Activated gamma-delta T cell (primary cell): ENCODE data around the gene GPRC5C.

ENCODE experiments used
- DNase-seq: peaks from one replicate; lab custom pipeline; 2025; lab: John Stamatoyannopoulos, UW

Gene GPRC5C

DNA sequence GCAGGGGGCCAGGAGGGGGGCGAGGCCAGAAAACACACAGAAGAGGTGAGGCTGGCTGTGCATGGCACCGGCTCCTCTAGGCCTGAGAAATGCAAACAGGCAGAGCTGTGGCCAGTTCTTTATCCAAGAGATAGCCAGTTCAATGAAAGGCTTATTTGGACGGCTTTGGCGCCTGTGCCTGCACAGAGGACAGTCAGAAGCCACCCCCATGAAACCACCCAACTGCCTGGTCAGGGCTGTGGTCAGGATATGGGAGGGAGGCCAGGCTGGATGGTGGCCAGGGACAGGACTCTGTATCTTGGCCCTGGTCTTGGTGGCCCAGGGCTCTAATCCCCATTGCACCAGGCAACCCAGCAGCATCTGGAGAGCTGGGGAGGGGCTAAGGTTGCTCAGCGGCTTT is 24.5 kb upstream of the GPRC5C start:
- no peak for DNase-seq

DNA sequence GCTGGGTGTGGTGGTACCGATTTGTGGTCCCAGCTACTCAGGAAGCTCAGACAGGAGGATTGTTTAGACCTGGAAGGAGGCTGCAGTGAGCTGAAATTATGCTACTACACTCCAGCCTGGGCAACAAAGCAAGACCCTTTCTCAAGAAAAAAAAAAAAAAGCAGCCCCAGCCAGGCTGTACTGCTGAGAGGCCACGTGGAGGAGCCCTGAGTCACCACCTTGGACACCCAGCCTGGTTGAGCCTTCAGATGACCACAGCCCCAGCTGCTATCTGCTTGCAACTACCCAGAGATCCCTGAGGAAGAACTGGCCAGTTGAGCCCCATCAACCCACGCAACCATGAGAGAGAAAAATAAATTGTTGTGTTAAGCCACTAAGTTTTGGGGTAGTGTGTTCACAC is 23.6 kb upstream of the GPRC5C start:
- DNase-seq = no peak

DNA sequence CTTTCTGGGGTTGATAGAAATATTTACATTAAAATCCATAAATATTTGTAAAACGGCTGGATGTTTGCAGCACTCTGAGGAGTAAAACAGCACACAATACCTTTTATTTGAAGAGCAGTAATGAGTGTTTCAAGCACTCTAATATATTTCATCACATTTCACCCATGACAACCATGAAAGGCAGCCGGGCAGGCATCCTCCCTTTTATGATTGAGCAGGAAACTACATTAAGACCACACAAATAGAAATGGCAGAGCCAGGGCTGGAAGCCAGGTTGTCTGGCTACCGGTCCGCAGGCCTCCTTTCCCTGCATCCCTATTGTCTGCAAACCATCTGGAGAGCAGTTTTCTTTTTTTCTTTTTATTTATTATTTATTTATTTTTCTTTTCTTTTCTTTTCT is 23.1 kb upstream of the GPRC5C start:
- DNase-seq = no peak

DNA sequence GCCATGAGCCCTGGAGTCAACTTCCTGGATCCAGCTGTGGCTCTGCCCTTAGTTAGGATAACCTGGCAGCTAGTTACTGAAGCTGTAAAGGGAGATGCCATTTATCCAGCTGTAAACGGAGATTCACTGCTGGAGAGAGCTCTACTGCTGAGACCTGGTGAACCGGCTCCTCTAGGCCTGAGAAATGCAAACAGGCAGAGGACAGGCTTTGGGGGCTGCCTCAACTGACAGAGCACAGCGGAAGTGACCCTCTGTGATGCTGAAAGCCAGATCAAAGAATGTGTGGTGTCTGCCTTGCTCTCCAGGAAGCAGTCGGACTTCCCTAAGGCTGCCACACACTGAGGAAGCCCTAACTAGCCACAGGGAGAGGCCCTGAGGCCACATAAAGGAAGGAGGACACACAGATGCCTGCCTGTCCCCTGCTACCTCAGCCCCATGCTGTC is 21.9 kb upstream of the GPRC5C start:
- DNase-seq = no peak

DNA sequence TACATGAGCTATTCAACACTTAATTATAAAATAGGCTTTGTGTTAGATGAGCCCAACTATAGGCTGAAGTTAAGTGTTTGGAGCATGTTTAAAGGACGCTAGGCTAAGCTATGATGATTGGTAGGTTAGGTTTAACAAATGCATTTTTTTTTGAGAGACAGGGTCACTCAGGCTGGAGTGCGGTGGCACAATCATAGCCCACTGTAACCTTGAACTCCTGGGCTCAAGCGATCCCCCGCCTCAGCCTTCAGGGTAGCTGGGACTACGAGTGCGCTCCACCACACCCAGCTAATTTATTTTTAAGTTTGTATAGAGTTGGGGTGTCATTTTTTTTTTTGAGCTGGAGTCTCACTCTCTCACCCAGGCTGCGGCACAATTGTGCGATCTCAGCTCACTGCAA is 19.3 kb upstream of the GPRC5C start:
- DNase-seq = no peak

DNA sequence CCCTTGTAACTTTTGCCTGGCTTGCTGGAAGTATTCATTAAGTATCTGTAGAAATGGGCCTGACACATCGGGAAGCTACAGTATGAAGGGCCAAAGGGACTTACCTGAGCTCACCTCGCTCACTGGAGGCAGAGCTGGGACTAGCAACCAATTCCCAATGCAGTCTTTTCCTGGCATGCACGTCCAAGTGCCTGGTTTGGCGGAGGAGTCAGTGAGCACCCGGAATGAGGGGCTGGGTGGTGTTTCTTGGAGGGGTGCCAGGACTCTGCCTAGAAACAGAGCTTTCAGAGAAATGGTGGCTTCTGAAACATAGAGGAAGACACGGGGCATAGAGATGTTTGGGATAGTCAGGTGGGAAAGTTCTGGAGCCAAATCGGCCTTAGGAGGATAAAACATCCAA is 18.4 kb upstream of the GPRC5C start:
- no peak for DNase-seq

DNA sequence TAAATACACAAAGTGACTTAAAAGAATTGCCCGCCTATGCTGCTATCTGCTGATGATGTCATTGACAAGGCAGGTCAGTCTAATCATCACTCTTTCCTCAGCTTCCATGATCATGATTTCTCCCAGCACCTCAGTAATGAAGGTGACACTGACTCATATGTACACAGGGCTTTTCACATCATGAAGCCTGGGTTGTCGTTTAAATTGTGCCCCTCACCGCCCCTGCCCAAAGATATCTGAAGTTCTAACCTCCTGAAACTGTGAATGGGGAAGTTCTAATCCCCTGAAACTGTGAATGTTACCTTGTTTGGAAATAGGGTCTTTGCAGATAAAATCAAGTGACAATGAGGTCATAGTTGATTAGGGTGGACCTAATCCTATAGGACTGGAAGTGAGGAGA is 17.4 kb upstream of the GPRC5C start:
- no peak for DNase-seq

DNA sequence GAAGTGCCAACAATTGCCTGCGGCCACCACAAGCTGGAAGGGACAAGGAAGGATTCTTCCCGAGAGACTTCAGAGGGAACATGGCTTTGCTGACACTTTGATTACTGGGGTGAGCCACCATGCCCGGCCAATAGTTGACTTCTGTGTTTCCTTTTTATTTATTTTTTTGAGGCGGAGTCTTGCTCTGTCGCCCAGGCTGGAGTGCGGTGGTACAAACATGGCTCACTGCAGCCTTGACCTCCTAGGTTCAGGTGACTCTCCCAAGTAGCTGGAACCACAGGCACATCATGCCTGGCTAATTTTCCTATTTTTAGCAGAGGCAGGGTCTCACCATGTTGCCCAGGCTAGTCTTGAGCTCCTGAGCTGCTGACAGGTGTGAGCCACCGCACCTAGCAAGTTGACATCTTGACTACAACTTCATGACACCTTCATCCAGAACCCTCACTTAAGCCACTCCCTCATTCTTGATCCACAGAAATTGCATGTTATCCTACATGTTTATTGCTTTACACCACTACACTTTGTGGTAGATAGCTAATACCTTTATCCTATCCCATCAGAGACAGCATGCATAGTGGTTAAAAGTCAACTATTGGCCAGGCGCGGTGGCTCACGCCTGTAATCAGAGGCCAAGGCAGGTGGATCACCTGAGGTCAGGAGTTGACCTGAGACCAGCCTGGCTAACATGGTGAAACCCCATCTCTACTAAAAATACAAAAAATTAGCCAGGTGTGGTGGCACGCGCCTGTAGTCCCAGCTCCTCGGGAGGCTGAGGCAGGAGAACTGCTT is 16.1 kb upstream of the GPRC5C start:
- DNase-seq = no peak

DNA sequence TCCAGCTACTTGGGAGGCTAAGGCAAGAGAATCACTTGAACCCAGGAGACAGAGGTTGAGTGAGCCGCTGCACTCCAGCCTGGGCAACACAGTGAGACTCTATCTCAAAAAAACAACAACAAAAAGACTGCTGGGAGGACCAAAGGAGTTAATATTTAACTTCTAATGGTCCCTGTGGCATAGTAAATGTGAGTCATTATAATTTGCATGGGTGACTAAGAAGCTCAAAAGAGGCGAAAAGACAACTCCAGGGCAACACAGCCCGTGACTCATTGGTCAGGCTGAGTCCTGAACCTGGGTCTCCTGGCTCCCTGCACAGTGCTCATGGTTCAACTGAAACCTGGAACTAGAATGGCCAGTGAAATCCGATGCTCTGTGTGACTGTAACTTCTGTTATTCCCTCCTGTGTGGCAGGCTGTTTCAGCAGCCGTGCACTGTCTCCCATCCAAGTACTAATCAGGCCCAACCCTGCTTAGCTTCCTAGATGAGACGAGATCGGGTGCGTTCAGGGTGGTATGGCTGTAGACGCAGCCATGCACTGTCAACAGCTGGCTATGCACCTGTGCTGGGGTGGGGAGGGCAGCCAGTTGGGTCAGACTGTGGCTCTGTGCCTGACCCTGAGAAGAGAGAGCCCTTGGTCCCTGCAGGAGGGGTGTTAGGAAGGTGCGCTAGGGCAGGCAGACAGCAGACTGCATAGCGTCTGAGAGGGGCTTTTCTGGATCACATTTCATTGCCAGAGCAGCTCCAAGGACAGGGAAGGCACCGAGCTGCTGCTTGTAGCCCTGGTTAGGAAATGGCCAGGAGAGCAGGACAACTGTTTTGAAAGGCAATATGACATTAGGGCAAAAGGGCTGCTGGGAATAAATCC is 14.5 kb upstream of the GPRC5C start:
- no peak for DNase-seq

DNA sequence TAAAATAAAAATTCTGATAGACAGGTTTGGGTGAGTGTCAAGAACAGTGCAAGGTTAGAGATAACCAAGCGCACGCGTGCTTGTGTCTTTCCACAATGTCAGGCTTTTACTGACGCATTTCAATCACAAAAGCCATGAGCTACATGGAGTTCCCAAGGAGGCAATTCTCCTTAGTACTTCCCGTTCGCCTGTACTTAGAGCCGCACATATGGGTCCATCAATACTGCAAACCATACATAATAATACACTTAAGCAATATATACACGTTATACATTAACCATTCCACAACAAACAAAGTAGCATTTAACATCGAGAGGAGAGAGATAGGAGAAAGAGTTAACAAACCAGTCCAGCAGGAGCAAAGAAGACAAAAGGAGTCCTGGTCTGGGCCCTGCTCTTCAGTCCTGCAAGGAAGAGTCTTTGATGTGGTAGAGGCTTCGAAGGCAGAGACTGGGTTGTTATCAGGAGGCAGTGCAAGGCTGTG is 11.9 kb upstream of the GPRC5C start:
- no peak for DNase-seq

DNA sequence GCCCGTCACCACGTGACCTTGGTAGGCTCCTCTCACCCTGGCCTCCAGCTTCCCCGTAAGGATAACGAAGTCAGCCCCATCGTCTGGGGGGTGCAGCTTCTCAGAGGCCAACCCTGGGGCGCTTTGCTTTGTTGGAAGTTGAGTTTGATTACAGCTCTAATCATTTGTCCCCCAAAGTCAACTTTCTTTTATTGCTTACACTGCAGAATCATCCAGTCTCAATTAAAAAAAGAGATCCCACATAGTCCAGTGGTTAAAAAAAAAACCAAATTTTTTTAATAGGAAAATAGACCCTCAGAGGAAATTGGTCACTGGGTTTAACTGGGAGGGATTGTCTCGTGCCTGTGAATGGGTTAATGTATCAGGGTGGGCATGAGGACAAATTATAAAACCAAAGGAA is 7.8 kb upstream of the GPRC5C start:
- DNase-seq = no peak

DNA sequence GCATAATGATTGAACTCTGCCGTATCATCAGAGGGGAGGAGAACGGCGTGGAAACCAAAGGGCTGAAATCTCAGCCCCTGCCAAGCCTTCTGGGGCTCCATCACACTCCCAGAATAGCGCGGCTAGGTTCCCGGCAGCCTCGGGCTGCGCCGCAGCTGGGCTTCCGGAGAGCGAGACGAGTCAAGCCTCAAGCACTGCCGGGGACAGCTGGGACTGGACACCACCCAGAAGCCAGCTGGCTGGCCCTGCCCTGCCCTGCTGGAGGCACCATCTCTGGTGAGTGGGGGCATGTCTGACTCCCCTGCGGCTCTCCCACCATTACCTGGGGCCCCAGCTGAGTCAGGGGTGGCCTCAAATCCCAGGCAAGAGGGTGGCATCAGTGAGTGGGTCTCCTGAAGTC is 7.2 kb upstream of the GPRC5C start:
- no peak for DNase-seq

DNA sequence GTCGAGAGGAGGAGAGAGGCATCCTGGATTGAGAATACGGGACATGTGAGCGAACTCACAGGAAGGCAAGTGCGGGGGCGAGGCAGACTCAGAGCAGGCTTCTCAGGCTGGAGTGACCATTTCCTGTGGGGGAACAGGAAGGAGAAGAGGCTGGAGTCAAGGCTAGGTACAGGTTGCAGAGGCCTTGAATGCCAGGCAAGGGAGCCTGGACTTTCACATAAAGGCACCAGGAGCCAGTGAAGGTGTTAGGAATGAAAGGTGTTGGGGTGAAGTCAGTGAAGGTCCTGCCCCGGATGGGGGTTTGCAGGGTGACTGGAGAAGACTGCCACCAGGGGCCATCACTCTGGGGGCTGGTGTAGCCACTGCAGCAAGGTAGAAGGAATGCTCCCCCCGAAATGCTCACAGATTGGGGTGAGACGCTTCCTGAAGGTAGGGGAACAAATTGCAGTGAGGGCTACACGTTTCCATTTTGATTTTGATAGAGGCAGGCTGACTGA is 5.3 kb upstream of the GPRC5C start:
- no peak for DNase-seq

DNA sequence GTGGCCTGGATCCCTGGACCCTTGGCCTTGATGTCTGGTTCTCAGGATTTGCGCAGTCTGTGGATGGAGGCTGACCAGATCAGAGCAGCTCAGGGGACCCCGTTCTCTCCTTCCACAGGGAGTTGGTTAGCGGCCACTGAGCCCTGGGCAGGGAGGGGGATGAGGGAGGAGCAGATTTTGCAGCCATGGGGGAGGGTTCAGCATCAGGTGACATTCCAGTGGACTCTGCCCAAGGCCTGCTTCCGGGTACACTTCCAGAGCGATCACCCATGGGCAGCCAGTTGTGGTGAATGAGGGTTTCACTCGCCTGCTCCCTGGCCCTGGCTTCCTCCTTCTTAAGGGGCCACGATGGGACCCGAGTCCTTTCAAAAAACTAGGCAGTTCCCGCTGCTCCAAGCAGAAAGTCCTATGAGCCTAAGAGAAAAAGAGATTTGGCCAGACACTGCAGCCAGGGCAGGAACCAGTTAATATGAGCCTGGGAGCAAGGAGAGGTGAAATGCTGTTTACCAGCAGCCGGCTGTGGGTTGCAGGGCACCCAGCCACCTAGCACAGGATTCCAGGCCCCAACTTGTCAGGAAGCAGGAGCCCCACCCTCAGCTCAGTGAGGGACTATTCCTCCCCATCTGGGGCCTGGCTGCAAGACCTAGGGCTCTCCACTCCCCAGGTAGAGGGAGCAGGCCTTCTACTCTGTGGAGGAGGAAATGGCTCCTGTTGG is 4.7 kb upstream of the GPRC5C start:
- DNase-seq = no peak

DNA sequence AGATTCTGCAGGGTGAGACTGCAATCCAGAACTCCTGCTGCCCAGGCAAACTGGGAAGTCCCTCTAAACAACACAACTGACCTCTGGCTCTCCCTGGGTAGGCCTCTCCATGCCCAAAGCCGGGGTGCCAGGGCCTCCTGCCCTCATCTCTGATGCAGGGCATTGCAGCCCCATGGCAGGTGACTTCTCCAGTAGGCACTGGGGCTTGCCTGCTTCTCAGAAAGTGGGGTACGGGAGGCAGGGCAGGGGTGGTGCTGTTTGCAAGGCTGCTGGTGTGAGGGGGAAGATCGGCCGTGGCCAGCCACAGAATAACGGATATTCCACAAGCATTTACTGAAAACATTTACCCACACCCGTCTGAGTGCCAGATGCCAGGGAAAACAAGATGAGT is 4.1 kb upstream of the GPRC5C start:
- DNase-seq = no peak

DNA sequence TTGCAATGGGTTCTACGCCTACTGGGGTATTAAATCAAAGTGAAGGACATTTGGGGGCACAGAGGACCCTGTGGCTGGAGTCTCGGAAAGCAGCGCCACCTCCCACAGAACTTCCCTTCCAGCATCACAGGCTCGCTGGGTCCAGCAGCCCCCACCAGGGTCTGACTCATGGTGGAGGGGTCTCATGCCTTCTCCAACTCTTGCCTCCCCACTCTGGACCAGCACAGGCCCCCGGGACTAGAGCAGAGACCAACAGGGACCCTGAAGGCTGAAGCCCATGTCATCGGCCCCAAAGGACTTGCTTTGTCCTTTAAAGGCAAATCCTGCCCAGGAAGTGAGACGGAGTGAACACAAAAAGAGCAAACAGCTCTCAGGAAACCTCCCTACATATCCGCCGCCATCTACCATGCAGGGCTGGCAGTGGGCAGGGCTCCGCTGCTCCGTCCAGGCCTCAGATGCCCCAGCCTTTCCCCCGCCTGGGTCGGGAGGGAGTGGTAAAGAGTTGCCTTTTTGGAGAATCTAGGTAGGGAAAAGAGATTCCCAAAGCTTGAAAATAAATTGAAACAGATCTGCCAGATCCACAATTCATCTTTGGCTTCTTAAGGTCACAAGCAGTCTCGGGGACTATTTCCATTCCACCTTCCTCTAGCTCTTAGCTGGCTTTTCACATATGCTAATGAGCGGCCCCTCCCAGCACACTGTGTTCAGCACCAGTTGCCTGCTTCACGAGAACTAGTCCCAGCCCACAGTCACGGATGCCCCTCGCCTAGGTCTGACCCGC is 2.1 kb upstream of the GPRC5C start:
- DNase-seq = no peak

DNA sequence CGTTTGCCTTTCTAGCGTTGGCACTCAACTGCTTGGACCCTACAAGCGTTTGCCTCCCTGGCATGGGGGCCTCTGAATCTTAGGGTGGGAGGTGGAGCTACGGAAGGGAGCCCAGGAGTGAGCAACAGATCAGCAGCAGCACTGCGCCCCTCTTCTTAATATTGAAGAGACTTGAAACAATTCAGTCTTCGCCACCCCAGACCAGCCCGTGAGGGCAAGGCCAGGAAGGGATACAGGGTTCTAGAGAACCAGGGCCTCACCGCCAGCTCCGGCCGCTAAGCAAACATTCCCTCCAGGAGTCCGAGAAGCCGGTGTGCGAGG is 1.5 kb upstream of the GPRC5C start:
- DNase-seq = no peak

DNA sequence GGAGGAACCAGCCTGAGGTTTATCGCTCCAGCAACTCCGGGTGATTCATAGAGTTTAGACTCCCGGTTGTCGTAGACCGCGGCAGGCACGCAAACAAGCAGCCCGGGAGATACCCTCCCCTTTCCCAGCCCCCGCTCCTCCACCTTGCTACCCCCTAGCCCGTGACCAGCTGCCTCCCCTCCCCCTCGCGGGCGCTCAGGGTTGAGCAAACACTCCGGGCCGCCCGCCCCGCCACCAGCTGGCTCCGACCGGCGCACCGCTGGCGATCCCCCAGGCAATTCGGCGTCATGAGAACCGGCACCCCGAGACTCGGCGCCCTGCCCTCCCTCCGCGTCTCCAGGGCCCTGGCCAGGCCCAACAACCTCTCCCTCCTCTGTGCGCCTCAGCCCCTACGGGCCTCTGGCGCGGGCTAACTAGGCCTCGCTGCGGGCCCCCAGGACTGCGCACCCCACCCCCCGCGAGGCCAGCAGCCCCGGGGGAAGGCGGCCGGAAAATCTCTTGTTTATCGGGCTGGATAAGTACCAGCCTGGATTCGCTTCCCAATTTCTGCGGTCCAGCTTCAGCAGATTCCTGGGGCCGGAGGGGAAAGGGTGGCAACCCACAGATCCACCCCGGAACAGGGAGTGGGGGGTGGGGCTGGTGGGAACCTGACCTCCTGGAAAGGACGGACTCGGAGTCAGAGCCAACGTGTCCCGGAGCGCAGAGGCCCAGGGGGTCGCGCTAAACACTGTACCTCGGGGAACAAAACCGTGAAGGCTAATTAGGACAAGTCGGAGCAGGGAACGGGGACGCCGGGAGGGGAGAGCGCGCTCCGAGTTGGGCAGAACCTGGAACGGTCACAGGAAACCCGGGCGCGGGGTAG is 951 bp upstream of the GPRC5C start:
- DNase-seq = no peak

DNA sequence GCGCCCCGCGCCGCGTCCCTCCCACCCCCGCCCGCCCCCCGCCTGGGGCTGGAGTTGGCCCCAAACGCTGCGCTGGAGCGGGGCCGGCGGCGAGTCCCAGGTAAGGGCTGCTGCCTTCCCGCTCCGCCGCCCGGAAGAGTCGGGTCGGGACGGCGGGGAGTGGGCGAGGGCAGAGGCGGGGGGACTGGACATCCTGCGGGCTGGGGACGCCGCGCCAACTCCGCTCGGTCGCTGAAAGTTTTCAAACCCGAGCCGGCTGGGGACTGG is 469 bp downstream of the GPRC5C start:
- DNase-seq = no peak

DNA sequence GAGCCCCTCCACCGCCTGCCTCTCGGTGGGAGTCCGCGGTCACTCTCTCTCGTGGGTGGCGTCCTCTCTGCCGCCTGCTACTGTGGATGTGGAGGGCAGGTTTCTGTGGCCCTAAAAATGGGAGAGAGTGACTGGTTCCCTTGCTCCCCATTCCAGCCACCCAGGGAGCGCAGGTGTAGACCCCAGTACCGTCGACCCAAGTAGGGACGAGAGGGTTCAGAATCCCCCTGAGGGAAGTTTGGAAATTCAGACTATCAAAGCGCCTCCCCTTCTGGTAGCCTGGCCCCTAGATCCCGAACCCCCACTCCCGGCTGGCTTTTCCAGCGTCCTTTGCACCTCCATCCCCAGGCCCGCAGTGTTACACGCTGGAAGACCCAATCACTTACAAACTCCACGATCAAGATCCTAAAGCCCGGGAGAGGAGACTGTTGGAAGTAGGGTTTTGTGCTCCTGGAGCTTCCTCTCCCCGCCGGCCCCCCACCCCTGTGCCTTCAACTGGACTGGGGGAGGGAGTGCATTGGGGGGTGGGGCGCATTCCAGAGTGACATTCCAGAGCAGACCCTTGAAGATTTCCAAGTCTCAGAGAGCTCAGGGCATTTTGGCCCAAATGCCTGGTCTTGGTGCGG is 991 bp downstream of the GPRC5C start:
- no peak for DNase-seq
